KMS-11 (cell line): ENCODE measurements around the gene RHOBTB3.

ENCODE experiments used
- H2AFZ ChIP-seq: fragments of 200-600 bp; sonication (generic); 2 replicates; pipeline ENCODE4 v1.6.1; 2016; ENCODE audit warnings: antibody characterized with exemption, mixed run types, low read depth
- H3K27ac ChIP-seq: fragments of 200-600 bp; sonication (generic); 2 replicates; pipeline ENCODE4 v1.6.1; 2016; ENCODE audit warnings: mild to moderate bottlenecking, mixed run types
- H3K27me3 ChIP-seq: fragments of 200-600 bp; sonication (generic); 2 replicates; pipeline ENCODE4 v1.6.1; 2017; ENCODE audit warnings: mild to moderate bottlenecking, low read depth, mixed run types, moderate library complexity; ENCODE audit not compliant: insufficient read depth
- H3K36me3 ChIP-seq: fragments of 200-600 bp; sonication (generic); 2 replicates; pipeline ENCODE4 v1.6.1; 2017; ENCODE audit warnings: mild to moderate bottlenecking, mixed run types; ENCODE audit not compliant: insufficient read depth
- H3K4me1 ChIP-seq: fragments of 200-600 bp; sonication (generic); 2 replicates; pipeline ENCODE4 v1.6.1; 2016; ENCODE audit warnings: mild to moderate bottlenecking, low read depth, mixed run types; ENCODE audit not compliant: poor library complexity, severe bottlenecking
- H3K4me2 ChIP-seq: fragments of 200-600 bp; sonication (generic); 2 replicates; pipeline ENCODE4 v1.7.0; 2016; ENCODE audit warnings: mild to moderate bottlenecking, mixed run types
- H3K4me3 ChIP-seq: fragments of 200-600 bp; sonication (generic); IDR thresholded peaks from 2 replicates; pipeline ENCODE4 v1.6.1; 2017; ENCODE audit warnings: low read depth, low read length, mixed read lengths; ENCODE audit not compliant: insufficient read depth
- H3K79me2 ChIP-seq: fragments of 200-600 bp; sonication (generic); 2 replicates; pipeline ENCODE4 v1.6.1; 2016; ENCODE audit warnings: low read depth, mixed run types; ENCODE audit not compliant: insufficient read depth
- H3K9ac ChIP-seq: fragments of 200-600 bp; sonication (generic); 2 replicates; pipeline ENCODE4 v1.6.1; 2016; ENCODE audit warnings: mild to moderate bottlenecking, mixed run types
- H4K20me1 ChIP-seq: fragments of 200-600 bp; sonication (generic); 2 replicates; pipeline ENCODE4 v1.6.1; 2016; ENCODE audit warnings: mild to moderate bottlenecking, mixed run types; ENCODE audit not compliant: insufficient read depth
- TF ChIP-seq, protein P1 (sequence below): fragments of 200-600 bp; sonication (generic); conservative IDR thresholded peaks from 2 replicates; pipeline ENCODE4 v1.6.1; 2017; ENCODE audit warnings: low read depth, mild to moderate bottlenecking, antibody characterized with exemption, low read length, moderate library complexity, mixed read lengths

RHOBTB3 gene

DNA sequence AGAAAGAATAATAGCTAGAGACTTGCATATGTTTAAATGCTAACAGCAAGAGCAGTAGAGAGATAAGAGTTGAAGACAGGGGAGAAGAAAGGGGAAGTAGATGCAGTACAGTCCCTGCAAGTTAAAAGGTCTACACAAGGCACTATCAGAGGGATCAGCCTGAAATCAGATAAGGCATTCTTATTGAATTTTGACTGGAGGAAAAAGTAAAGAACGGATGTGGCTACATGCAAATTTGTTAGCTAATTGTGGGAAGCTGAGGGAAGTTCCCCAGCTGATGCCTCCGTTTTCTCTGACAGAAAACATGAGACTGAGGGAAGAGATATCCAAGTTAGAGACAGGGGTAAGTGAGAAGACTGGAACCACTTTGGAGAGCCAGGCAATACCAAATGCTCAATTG, 12.9 kb upstream of the RHOBTB3 start:
- H3K9ac ChIP-seq = no peak overlapping the region
- H3K4me3 ChIP-seq = no peak overlapping the region
- no peaks in the 10 kb centered on the region for H3K36me3 ChIP-seq
- H3K79me2 ChIP-seq = no peaks in the 10 kb centered on the region
- TF ChIP-seq, protein P1, sequence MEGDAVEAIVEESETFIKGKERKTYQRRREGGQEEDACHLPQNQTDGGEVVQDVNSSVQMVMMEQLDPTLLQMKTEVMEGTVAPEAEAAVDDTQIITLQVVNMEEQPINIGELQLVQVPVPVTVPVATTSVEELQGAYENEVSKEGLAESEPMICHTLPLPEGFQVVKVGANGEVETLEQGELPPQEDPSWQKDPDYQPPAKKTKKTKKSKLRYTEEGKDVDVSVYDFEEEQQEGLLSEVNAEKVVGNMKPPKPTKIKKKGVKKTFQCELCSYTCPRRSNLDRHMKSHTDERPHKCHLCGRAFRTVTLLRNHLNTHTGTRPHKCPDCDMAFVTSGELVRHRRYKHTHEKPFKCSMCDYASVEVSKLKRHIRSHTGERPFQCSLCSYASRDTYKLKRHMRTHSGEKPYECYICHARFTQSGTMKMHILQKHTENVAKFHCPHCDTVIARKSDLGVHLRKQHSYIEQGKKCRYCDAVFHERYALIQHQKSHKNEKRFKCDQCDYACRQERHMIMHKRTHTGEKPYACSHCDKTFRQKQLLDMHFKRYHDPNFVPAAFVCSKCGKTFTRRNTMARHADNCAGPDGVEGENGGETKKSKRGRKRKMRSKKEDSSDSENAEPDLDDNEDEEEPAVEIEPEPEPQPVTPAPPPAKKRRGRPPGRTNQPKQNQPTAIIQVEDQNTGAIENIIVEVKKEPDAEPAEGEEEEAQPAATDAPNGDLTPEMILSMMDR = no peak
- no peaks in the 10 kb centered on the region for H4K20me1 ChIP-seq
- H3K4me1 ChIP-seq = peaks cover 32% of the 10 kb centered on the region
- H2AFZ ChIP-seq = no peak overlapping the region
- H3K27me3 ChIP-seq = no peaks in the 10 kb centered on the region
- no peak overlapping the region for H3K4me2 ChIP-seq
- H3K27ac ChIP-seq = no peak overlapping the region

DNA sequence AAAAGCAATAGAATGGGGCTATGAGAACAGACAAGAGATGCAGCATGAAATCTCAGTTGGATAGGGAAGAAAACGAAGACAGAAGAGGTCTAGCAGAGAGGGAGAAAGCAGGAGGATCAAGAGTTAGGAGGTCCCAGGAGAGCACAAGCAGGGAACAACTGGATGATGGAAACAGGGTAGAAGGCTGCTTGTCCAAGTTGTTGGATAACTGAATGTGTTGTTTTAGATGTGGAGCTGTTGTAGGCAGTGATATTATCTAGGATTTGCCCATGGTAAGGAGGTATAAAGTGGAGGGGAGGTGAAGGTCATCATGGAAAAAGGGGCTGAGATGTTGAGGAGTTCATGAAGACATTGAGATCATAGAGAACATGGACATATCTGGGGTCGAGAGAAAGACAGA, 12.4 kb upstream of the RHOBTB3 start:
- Histone ChIP-seq H3K4me2 (no peak overlapping the region), H3K79me2 (no peaks in the 10 kb centered on the region), H3K36me3 (no peaks in the 10 kb centered on the region), H3K27me3 (no peaks in the 10 kb centered on the region), H4K20me1 (no peaks in the 10 kb centered on the region), H3K4me3 (no peak overlapping the region), H3K27ac (no peak overlapping the region), H3K4me1 (peaks cover 37% of the 10 kb centered on the region), H2AFZ (no peak overlapping the region), H3K9ac (no peak overlapping the region)
- TF ChIP-seq, protein P1 = no peak

DNA sequence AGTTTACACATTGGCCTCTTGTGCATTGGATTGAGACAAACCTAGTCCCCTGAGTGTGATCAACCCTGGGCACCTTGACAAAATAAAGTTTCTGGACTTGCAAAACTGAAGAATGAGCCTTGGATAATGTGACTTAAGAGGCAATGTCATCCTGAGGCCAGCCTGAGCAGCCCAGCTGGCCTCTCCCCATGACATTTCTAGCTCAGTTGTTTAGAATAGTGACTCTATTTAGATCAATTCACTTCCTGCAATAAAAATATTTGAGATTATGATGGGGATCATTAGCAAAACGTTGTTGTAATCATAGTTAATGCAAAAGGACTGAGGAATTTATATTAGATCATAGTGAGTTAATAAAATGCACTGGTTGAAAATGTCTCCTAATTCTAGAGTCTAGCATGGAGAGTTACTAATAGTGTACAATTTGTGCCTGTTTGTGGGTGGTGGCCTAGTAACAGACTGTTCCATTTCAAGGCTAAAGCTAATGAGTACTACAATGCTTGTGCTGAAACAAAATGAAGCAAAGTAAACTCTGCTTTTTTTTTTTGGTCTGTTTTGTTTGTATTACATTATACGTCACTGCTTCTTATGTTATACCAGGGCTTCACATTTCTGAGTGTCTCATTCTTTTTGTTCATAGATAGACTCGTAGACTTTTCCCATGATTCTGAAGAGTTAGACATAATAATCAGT, 10.9 kb upstream of the RHOBTB3 start:
- H3K36me3 ChIP-seq = no peaks in the 10 kb centered on the region
- H4K20me1 ChIP-seq = no peaks in the 10 kb centered on the region
- no peak overlapping the region for H2AFZ ChIP-seq
- H3K9ac ChIP-seq = no peak overlapping the region
- no peak overlapping the region for H3K27ac ChIP-seq
- no peaks in the 10 kb centered on the region for H3K27me3 ChIP-seq
- H3K4me1 ChIP-seq = peaks cover 52% of the 10 kb centered on the region
- TF ChIP-seq, protein P1 = no peak
- H3K4me2 ChIP-seq = no peak overlapping the region
- no peaks in the 10 kb centered on the region for H3K79me2 ChIP-seq
- H3K4me3 ChIP-seq = no peak overlapping the region

DNA sequence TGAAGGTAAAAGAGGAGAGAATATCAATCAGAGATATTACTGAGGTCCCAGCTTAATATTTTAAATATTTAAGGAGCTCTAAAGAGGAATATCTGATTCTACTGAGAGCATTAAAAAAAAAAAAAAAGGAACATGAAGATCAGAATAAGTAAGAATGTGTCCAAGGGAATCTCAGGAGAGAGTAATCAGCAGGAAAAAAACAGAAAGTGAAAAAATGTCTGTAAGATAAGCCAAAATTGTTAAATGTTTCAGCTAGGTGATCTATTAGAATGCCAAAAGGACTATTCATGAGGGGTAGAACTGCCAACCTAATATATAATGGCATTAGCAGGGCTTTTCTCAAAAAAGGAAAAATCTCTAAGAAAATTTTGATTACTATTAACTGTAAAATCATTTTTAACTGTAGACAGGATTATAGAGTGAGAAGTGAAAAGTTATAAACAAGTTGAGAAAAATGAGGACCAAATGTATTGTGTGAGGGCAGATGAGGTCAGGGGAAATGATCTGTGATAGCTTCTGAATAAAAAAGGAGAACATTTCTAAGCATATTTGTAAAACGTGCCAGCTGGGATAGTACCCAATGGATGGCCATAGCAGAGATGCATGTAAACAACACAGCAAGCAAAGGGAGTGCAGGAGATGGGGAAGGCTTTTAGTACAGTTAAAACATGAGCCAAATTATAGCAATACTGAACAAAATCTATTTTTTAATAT, 9.4 kb upstream of the RHOBTB3 start:
- H3K27ac ChIP-seq = no peak overlapping the region
- H2AFZ ChIP-seq = no peak overlapping the region
- H3K27me3 ChIP-seq = no peaks in the 10 kb centered on the region
- peaks cover 67% of the 10 kb centered on the region for H3K4me1 ChIP-seq
- no peak overlapping the region for H3K4me3 ChIP-seq
- no peak overlapping the region for H3K9ac ChIP-seq
- H4K20me1 ChIP-seq = no peaks in the 10 kb centered on the region
- H3K4me2 ChIP-seq = no peak overlapping the region
- no peaks in the 10 kb centered on the region for H3K36me3 ChIP-seq
- no peaks in the 10 kb centered on the region for H3K79me2 ChIP-seq
- TF ChIP-seq, protein P1 = no peak
